ENCODE data around the gene IL22RA2.

DNA sequence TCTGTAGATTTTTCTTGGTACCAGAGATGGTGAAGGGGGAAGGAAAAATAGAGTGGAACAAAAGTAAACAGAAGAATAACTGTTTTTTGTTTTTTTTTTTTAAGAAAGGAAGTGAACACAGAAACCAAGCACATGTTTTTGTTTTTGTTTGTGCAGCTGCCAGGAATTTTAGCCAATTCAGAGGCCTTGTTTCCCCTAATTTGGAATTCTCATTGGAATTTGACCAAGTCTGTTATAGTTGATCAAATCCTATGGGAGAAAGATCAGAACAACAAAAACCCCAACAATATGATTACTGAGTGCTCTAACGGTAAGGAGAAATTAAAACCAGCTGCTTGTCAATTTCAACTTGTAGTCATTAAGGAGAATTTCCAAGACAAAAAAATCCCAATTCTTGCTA lies 18.2 kb upstream of the IL22RA2 start:
- TF ChIP-seq POLR2A (IDR thresholded peaks at IDR 0.05), result no peak
- TF ChIP-seq, protein P1, sequence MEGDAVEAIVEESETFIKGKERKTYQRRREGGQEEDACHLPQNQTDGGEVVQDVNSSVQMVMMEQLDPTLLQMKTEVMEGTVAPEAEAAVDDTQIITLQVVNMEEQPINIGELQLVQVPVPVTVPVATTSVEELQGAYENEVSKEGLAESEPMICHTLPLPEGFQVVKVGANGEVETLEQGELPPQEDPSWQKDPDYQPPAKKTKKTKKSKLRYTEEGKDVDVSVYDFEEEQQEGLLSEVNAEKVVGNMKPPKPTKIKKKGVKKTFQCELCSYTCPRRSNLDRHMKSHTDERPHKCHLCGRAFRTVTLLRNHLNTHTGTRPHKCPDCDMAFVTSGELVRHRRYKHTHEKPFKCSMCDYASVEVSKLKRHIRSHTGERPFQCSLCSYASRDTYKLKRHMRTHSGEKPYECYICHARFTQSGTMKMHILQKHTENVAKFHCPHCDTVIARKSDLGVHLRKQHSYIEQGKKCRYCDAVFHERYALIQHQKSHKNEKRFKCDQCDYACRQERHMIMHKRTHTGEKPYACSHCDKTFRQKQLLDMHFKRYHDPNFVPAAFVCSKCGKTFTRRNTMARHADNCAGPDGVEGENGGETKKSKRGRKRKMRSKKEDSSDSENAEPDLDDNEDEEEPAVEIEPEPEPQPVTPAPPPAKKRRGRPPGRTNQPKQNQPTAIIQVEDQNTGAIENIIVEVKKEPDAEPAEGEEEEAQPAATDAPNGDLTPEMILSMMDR (IDR thresholded peaks at IDR 0.05), result no peak

All from tibial nerve (tissue), 3 donors.